GM21515 (cell line): ENCODE results near the gene CSF1R.

Experiments used
- ATAC-seq: cut with Tn5 transposase; IDR thresholded peaks from one replicate; pipeline ENCODE4 v1.9.1; 2021; ENCODE audit not compliant: unreplicated experiment

CSF1R gene

DNA sequence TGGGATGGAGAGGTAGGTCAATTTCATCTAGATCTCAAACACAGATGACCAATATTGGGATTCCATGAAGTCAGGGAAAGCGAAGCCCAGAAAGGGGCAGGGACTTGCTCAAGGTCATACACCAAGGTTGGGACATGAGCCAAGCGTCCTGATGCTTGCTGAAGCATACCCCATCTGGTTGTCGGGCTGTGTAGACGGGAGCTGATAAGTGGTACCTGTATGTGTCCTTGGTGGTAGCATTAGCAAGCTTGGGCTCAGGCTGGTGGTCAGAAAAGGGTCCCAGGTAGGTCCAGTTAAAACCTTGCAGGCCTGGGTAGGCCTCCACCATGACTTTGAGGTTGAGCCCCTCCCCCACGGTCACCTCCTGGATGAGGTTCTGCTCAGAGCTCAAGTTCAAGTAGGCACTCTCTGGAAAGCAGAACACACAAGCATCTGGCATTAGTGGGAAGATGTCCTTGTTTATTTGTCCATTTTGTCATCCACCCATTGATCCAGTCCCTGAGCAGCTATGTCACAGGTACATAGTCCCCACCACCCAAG, 13.2 kb downstream of the CSF1R start:
- no peak for ATAC-seq

DNA sequence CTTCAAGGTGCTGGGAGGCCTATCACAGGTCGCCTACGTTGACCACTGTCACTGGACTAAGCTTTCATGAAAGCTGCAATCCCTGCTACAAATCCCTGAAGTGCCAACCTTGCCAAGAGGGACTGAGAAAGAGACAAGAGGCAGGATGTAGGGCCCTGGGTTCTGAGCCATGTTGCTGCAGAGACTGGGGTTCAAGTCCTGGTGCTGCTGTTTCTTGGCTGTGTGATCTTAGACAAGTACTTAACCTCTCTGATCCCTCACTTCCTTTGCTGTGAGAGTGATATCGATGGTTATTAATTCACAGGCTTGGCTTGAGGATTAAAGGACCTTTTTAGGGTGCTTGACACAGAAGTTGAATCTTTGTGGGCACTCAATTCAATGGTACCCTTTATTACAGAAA, 15.5 kb downstream of the CSF1R start:
- no peak for ATAC-seq

DNA sequence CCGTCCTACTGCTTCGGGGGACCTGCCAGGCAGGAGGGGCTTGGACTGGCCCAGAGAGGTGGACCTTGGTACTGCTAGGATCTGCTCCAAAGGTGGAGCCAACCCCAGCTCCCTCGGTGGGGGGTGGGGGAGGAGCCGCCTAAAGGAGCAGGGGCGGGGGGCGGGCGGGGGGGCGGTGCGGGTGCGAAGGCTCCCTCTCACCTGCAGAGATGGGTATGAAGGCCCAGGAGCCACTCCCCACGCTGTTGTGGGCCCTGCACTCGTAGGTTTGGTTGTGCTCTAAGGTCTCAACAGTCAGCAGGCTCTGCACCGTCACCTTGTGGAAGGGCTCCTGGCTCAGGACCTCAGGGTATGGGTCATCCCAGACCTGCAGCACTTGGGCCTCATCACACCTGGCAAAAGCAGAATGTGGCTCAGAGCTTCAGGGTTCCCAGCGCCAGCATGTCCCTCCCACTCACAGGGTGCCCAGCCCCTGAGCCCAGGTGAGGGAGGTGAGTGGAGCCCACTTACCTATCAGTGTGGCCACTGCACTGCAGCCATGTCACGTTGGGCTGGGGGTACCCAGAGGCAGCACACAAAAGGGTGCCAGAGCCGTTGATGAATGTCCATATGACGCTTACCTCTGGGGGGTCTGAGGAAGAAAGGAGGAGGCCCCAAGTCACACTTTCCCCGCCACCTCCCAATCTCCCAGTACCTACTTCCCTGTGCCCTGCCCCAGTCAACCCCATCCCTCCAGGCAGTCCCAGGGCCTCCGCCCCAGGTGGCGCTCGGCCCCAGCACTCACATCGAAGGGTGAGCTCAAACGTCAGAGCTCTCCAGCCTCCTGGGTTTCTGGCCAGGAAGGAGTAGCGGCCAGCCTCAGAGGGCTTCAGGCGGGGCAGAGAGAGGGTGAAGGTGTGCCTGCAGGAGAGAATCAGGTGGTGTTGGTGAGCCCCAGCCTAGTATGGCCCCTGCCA, 16.4 kb downstream of the CSF1R start:
- no peak for ATAC-seq

DNA sequence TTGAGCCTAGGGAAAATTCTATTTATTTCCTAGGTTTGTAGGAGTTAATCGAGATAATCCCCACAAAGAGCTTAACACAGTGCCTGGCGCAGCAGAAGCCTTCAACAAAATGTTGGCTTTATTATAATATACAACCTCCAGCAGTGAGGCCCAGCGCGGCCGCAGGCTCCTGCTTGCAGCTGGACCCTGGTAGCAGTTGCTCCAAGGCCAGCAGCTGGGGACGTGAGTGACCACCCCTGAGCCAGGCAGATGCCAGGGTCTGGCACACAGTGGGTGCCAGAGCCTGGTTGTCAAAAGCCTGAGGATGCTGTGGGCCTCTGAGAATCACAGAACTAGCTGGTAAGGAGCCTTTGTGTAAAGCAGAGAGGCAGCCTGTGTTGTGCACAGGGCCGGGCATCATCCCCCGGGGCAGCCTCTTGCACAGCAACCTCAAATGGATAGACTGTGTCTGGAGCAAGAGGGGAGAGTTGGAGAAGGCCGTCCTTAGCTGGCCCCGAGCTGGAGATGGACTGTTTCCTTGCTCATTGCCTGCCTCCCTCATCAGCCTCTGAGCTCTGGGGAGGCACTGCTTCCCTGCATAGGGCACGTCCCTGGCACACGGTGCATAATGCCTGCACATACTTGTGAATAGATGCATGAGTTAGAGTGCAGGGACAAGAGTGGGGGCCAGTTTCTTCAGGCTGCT, 17.3 kb downstream of the CSF1R start:
- no peak for ATAC-seq

DNA sequence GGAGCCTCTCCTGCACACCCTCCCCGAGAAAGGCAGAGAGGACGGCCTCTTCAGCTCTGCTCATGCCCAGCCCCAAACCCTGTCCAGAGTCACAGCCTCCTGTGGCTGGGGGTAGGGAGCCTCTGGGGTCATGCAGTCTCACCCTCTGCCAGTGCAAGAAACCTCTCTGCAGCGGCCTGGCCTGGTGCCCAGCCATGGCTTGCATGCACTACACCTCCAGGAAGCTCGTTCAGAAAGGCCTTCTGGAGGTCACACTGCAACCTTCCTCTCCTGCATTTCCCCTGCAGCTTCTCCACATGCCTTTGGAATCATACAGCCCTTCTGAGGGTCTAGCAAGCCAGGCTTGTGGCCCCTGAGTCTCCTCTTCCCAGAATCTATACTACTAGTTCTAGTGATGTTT, 17.9 kb downstream of the CSF1R start:
- ATAC-seq: no peak

DNA sequence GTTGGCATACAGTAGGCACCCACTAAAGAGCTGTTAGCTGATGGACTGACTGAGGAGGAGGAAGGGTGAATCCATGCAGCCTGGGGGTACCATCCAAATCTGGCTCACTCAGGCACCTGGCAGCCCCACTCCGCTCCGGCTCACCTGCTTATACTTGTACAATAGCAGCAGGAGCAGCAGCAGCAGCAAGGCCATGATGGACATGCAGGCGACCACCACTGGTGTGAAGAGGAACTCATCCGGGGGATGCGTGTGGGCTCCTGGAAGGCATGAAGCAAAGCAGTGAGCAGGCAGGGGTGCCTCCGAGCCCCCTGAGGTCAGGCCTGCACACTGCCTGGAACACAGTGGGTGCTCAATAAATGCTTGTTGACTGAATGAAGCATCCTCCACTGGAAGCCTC, 18.3 kb downstream of the CSF1R start:
- ATAC-seq: no peak

DNA sequence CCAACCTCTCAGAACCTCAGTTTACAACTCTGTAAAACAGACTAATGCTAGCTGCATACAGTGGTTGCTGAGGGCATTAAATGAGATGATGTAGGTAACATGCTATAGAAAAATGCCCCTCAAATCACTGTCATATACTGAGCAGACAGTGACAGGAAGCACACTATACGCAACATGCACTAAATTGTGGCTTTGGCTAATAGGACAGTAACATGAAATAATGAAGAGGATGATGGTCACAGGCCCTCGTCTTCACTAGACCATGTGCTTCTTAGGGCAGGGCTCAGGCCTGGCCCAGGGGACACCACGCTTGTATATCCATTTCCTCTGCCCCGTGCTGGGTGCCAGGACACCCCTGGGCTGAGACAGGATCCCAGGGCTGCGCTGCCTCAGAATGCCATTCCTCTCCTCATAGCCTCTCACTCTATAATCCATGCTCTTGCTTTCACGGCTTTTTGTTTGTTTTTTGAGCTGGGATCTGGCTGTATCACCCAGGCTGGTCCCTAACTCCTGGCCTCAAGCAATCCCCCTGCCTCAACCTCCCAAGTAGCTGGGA, 18.9 kb downstream of the CSF1R start:
- ATAC-seq: no peak

DNA sequence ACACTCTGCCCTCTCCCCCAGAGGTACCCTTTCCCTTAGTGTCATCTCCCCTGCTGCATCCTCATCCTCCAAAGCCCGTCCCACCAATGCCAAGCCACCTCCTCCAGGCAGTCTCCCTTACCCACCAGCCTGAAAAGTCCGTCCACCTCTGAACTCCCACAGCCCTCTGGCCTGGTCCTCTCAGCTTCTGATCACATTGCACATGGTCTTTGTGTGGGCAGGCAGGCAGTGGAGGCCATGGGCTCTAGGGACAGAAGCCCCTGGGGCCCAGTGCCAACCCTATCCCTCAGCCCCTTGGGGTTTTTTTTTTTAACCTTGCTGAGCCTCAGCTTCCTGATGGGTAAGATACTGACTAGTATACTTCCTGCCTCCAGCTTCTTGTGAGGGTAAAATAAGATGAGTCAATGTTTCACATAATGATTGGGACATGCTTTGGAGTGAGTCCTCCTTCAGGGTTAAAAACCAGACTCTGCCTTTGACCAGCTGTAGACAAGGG, 19.4 kb downstream of the CSF1R start:
- ATAC-seq: no peak

DNA sequence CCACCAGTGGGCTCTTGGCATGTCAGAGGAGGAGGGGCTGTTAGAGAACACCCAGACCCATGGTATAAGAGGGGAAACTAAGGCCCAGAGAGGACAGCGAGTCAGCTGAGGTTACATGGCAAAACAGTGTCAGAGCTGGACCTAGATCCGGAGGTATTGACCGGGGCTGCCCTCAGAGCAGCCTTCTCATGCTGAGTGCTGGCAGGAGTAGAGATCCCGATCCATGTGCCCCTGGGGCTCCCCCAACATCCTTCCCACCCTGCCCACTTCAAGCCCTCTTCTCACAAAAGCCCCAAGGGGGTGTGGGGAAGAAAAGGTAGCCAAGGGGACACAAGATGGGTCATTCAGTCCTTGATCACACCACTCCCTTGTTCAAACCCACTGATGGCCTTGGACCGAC, 19.9 kb downstream of the CSF1R start:
- no peak for ATAC-seq

DNA sequence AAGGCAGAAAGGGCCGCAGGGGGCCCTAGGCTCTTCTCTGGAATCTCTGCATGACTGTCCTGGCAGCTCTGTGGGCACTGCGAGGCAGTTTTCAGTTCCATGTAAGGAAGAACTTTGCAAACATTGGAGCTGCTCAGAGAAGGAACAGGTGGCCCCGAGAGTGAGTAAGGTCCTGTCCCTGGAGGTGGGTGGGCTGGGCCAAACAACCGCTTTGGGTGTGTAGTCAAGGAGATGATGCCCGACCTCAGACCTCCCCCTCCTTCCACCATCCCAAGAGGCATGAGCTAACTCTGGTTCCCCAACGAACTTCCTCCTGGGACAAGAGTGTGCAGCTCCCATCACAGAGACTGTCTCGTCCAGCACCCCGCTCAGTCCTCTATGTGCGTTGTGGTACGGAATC, 20.5 kb downstream of the CSF1R start:
- ATAC-seq: no peak

DNA sequence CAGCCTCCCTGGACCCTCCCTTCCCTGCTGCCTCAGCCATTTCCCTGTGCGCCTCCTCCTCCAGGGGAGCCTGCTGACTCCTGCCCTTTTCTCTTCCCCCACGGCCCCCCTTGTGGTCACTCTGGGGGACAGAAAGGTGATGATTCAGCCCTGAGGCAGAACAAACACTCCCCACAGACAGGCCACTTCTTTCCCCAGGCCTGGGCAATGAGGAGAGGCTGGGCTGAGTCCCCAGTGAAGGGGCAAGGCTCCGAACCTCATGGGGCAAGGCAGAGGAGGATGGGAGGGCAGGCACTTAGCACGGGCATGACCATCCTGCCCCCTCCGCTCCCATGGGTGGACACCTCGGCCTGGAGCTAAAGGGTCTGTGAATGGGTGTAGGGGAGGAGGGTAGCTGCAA, 21.0 kb downstream of the CSF1R start:
- ATAC-seq: no peak

DNA sequence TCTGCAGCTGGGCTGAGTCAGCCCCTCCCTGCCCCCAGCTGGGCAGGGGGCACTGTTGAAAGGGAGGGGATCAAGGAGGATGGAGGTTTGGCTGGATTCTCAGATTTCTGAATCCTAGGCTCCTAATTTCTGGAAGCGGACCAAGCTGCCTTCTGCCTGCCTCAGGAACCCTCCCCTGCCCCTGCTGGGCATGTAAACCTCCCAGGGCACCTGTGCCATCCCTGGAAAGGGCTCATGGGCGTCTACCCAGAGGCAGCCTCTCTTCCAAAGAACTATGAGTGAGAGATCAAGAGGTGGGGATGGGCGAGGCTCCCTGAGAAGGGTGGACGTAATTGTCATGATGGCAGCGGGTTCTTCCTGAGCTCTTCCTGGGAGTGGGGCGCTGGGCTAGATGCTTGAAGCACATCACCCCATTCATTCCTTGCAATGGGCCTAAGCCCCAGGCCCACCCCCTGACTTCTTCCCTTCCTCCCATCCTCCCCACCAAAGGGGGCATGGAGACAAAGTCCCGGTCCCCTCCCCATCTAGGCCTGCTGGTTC, 21.6 kb downstream of the CSF1R start:
- no peak for ATAC-seq

DNA sequence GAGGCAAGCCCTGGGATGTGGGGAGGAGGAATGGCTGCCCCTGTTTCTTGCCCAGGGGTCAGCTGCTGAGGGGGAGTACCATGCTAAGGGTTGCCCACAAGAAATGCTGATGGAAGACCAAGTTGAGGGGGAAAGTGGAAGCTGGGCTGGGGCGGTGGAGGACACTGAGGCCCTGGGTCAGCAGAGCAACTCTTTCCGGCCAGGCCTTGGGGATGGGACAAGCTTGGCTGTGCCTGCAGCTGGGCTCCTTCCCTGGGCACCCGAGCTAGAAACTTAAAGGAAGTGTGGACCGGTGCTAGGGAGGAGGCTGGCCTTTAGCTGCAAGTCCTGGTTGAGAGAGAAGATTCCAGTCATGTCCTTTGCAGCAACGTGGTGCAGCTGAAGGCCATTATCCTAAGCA, 22.7 kb downstream of the CSF1R start:
- no peak for ATAC-seq

DNA sequence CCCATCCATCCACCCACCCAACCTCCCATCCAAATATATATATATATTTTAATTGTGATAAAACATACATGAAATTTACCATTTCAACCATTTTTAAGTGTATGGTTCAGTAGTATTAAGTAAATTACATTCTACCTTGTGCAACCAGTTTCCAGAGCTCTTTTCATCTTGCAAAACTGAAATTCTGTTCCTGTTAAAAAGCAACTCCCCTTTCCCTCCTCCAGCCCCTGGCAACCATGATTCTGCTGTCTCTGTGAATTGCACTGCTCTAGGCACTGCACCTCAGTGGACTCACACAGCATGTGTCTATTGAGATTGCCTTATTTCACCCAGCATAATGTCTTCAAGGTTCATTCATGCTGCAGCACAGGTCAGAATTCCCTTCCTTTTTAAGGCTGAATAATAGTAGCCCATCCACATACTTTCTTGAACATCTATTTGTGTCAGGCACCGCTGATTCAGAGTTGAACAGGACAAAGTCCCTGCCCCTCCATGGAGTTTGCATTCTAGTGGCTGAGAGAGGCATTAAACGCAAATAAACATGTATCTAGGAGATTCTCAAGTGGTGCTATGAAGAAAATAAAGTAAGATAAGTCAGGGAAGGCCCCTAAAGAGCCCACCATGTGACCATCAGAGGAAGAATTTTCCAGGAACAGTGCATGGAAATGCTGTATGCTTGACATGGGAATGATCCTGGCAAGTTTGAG, 24.0 kb downstream of the CSF1R start:
- no peak for ATAC-seq

DNA sequence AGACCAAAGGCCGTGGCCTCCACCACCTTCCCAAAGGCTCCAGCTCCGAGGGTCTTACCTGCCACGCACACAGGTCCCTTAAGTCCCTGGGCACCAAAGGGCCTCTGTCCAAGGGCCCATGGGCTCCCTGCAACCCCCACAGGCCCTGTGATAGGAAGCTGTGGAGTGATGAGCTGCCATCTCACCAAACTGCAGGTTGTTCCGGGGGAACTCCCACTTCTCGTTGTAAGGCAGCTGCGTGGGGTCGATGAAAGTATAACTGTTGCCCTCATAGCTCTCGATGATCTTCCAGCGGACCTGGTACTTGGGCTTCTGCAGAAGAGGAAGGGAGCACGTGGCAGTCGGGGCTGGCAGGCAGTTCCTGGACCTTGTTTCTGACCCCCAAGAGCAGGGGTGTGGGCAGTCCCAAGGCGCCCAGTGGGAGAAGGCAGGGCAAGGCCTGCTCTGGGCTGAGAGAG, 24.8 kb downstream of the CSF1R start:
- ATAC-seq: no peak

DNA sequence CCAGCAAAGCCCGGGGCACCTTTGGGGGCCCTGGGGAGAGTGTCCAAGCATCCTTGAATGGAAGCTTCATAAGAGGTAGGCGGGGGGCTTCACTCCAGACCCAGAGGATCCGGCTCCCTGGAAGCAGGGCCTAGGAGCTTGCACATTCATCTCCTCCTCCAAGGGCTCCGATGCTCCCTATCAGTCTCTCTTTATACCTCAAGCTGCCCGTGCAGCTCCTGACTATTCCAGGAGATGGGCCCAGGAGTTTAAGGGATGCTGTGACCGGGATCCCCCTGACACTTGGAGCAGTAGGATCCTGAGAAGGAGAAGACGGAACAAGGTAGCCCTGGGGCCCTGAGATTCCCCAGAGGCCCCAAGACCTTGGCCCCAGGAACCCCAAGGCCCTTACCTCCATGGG, 25.9 kb downstream of the CSF1R start:
- ATAC-seq: no peak

DNA sequence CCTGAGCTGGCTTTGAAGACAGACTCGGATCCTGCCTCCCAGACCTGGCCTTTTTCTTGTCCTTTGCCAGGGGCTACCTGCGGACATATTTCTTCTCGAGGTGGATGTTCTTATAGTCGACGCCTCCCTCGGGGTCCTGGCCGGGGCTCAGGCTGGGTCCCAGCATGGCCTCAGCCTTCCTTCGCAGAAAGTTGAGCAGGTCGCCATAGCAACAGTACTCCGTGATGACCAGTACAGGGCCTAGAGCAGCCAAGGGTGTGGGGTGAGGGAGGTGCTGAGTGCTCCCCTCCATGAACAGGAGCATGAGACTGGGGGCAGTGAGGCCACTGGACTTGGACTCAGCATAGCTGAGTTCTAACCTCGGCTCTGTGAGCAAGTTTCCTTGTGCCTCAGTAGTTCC, 26.7 kb downstream of the CSF1R start:
- no peak for ATAC-seq

DNA sequence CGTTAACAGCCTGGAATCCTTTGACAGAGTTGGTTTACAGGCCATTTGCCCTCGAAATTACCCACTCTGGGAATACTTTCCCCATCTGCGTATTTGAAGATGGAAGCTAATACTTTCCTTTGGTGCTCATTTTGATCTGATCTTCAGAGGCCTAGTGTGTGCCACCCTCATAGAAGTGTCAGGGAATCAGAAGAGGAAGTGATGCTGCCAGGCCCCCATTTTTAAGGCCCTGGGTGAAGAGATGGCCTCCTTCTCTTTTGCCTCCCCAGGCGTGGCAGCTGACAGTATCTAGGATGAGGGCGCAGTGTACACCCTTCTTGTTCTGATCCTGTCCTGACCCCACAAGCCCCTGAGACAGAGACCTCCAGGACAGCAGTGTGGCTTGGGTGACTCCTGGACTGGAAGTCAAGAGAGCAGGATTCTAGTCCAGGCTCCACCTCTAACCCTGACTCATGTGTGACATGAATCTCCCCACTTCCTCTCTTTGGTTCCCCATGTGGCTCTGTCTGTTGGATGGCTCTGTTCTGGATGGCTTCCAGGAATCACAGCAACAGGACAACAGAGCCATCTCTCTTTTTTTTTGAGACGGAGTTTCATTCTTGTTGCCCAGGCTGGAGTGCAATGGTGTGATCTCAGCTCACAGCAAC, 27.8 kb downstream of the CSF1R start:
- ATAC-seq: no peak

DNA sequence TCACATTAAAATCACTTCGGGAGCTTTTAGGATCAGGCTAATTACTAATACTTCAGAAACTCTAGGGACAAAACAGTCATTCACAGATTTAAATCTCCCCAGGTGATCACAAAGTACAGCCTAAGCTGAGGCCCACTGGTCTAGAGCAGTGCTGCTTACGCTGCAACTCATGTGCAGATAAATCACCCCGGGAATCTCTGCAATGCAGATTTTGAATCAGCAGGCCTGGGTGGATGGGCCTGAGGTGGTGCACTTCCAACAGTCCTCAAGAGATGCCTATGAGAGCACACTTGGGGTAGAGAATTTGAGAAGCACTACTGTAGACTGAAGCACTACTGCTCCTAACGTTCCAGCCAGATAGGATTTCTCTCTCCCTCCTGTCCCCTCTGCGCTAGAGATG, 28.4 kb downstream of the CSF1R start:
- no peak for ATAC-seq

DNA sequence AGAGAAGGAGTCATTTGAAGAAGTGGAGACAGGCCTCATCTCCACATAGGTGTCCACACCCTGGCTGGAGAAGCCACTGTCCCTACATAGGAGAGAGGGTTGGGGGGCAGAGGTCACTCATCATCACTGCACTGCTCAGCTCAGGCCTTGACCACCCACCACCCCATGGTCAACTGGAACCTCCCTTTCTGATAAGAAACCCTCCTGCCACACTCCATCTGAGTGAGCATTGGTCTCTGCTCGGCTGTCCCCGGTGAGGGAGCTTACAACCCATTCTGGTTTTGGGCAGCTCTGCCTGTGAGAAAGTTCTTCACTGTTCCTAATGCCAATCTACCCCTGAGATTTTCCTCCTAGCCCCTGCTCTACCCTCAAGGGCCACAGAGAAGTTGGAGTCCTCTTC, 28.8 kb downstream of the CSF1R start:
- ATAC-seq: no peak
